GM19193 (cell line): ENCODE results near the gene PTRH2.

ENCODE experiments used
- POLR2A ChIP-seq: IDR thresholded peaks from 4 replicates; pipeline ENCODE4 v1.6.1; 2011; ENCODE audit not compliant: insufficient read depth, insufficient read length; ENCODE audit errors: extremely low read depth

PTRH2 gene

DNA sequence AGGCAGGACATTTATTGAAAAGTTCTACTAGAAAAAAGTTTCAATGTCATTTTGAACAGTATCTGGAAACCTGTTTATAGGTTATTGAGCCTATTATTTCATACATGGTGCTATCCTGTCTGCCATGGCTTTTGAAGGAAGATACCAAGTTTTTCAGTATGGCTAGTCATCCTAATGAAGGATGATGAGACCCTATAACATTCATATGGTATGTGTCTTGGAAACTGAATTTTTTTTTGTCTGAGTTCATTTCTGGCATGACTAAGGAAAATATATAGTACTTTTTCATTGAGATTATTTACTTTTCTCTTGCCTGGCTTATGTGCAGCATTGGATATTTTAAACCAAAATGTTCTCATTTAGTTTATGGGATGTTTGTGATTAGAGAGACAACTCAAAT, 57.3 kb downstream of the PTRH2 start:
- TF ChIP-seq POLR2A: no peak
